8988T (cell line): ENCODE data around the gene DOCK1.

ENCODE experiments used
- DNase-seq: peaks from one replicate; pipeline ENCODE4 v3.0.0; 2011

The DOCK1 gene

GRCh38 chr10:127043301-127043700, 138.1 kb downstream of the DOCK1 start:
- DNase-seq: no peak

DNA sequence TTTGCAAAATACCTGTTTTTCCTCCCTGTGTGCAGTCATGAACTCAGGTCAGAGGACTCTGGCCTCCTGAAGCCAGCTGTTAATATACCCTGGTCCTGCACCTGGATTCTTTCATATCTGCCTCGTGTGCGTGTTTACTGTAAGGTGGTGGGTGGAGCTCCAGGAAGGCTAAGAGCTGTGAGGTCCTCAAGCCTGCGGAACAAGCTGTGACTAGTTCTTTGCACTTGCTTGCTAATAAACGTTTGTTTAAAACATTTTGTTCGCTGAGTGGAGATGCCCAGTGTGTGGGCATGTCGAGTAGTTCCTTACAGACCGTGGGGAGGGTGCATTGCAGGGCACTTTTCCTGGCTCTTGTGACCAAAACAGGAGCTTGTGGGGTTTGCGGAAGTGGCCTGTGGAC, 139.0 kb downstream of the DOCK1 start:
- no peak for DNase-seq

- no peak for DNase-seq
Measured at GRCh38 chr10:127046975-127047877, 142.0 kb downstream of the DOCK1 start.

GRCh38 chr10:127047878-127048238, 142.6 kb downstream of the DOCK1 start:
- DNase-seq: no peak

- DNase-seq: no peak
Measured at GRCh38 chr10:127048630-127049029, 143.4 kb downstream of the DOCK1 start.

GRCh38 chr10:127052001-127052400, 146.8 kb downstream of the DOCK1 start:
- DNase-seq: no peak

- no peak for DNase-seq
Measured at GRCh38 chr10:127055263-127055662, 150.0 kb downstream of the DOCK1 start.

GRCh38 chr10:127059314-127059713, 154.1 kb downstream of the DOCK1 start:
- no peak for DNase-seq

DNA sequence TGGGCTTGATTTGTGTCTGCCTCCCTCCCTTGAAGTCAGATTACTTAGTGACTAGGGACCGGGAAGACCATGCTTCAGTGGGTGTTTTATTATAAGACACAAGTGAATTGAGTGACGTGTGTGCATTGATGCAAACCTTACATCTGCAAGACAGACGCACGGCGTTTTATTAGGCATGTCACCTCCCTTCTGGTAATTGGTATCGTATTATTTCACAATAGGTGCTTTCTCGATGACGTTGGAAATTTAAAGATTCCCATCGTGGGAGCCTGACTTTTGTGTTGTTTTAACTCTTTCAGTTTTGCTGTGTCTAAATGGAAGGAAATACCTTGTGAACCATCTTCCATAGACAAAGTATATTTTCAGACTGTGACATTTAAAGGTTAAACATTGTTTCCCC, 158.5 kb downstream of the DOCK1 start:
- no peak for DNase-seq

GRCh38 chr10:127064474-127064873, 159.2 kb downstream of the DOCK1 start:
- no peak for DNase-seq

- no peak for DNase-seq
Measured at GRCh38 chr10:127067542-127068194, 162.4 kb downstream of the DOCK1 start.

- no peak for DNase-seq
Measured at GRCh38 chr10:127068485-127068884, 163.3 kb downstream of the DOCK1 start.

GRCh38 chr10:127069436-127069835, 164.2 kb downstream of the DOCK1 start:
- DNase-seq: no peak

DNA sequence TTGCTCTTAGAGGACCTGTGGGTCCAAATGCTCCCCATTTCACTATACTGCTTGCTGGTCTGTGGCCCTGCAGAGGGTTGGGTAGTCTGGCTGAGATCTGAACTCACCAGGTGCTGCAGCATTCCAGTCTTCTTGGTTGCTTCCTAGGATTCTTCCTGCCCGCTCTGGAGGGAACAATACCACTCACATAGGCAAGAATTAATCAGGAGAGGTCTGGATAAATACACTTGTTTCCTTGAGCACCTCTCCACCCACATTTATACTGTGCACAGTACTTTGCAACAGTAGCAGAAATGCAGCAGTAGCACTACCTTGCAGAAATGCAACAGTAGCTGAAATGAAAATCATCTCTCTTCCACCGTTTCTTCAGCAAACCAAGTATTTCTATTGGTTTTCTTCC, 165.9 kb downstream of the DOCK1 start:
- DNase-seq: no peak

GRCh38 chr10:127073666-127074065, 168.4 kb downstream of the DOCK1 start:
- DNase-seq: no peak

DNA sequence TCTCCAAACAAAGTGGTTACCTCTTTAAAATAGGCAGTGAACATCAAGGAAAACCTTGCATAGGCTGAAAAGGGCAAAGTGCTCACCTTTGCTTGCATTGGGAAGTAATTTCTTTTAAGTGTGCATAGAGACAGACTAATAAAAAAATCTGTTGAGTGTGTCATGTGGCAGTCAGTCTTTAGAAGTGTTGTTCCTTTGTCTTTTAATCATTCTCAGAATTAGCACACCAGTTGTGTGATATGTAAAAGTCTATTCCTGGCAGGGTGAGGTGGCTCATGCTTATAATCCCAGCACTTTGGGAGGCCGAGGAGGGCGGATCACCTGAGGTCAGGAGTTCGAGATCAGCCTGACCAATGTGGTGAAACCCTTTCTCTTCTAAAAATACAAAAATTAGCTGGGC, 174.2 kb downstream of the DOCK1 start:
- no peak for DNase-seq

DNA sequence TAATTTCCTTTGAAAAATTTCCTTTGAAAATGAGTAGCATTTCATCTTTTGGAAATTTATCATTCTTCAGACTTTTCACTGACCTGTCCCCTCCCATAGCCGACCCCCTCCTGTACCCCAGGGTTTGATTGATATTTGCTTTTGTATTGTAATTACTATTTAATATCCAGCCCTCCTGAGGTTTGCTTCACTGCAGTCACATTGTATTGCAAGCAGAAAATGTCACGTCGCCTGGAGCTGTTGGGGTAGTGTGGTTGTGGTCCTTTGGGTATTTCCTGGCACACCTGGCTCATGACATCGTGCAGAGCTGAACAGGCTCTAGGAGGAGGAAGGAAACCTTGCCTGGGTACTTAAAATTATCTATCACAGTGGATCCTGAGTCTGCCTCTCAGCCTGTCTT, 175.1 kb downstream of the DOCK1 start:
- no peak for DNase-seq

- no peak for DNase-seq
Measured at GRCh38 chr10:127081851-127082345, 176.7 kb downstream of the DOCK1 start.

- DNase-seq: no peak
Measured at GRCh38 chr10:127082651-127083050, 177.4 kb downstream of the DOCK1 start.

GRCh38 chr10:127085957-127086356, 180.7 kb downstream of the DOCK1 start:
- no peak for DNase-seq

DNA sequence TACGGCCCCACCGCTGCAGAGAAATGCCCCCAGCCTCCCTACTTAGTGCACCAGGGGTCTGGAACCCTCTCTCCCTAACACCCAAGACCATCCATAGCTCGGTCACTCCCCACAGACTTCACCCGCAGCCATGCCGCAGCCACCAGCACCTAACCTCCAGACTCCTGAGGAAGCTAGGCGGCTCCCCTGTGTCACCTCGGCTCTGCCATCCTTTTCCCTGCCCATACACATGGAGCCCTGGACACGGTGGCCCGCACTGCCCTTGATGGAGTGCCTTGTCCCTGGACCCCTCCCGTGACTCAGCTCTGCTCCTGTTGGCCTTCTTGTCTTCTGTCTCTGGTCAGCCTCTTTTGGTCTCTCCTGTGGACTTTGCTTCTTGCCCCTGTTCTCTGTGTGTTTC, 183.7 kb downstream of the DOCK1 start:
- no peak for DNase-seq

DNA sequence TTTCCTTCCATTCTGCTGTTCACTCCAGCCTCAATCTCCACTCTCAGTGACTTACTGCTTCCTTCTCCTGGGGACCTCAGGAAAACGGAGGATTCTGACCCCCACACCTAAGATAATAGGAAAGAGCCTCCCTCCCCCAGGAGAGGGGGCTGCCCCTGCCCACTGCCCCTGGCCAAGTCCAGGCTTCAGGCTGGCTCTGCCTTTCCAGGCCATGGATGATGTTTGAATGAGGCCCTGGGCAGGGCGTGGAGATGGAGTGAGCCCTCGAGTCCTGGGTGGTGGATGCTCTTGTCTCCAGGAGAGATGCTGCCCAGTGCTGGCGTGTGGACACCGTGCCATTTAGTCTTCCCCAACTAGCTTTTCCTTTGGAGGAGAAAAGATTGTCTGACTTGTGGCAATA, 184.2 kb downstream of the DOCK1 start:
- no peak for DNase-seq

- no peak for DNase-seq
Measured at GRCh38 chr10:127090138-127090537, 184.9 kb downstream of the DOCK1 start.

- DNase-seq: no peak
Measured at GRCh38 chr10:127091354-127091753, 186.1 kb downstream of the DOCK1 start.
